ENCODE data around the gene KCNQ4. TPM values are rescaled to one million over a fixed set of nuclear protein-coding genes. Genes with fewer than 3 reads are reported as not detected.
A peak's percentile ranks its signal among the peaks of the same experiment; 100 is the strongest.

Gene KCNQ4
- total and polyA plus RNA-seq, 10 of the 15 experiments (the other 5 are each of a cell fraction or from before 2014, with no cell fraction given), result 0.04 to 0.18 (median 0.08) TPM; not detected in 2

DNA sequence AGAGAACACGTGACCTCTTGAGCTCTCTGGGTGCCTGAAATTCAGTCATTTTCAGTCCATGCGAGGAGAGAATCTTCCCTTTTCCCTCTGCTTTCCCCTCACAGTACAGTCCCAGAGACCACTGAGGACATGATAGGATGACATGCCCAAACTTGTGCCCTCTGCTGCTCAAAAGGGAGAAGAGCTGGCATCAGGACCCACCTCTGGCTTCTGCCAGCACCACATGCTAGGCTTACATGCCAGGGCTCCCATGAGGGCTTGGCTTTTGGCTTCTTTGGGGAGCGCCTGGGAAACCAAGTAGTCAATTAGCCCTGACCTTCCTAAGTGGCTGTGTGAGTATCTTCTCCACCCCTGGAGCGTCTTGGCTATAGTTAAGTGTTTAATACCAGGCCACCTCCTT is 13.8 kb upstream of the KCNQ4 start:
- Histone ChIP-seq H4K20me1 (ENCODE audit: control insufficient read depth, insufficient read depth) (no peaks in the 10 kb centered on the region), H3K9ac (ENCODE audit: control insufficient read depth, insufficient read depth, low read length) (no peak overlapping the region), H3K9me3 (replicated peaks; ENCODE audit: control insufficient read depth, insufficient read depth, low read length) (no peaks in the 10 kb centered on the region), H3K4me1 (ENCODE audit: control insufficient read depth, insufficient read depth, low read length) (peaks cover 6% of the 10 kb centered on the region), H3K79me2 (ENCODE audit: control insufficient read depth, insufficient read depth, low read length) (peaks cover 2% of the 10 kb centered on the region; the same call in 1 of the 2 replicates), H3K27me3 (replicated peaks in 1 of 2; ENCODE audit: control insufficient read depth in 2 of 2, insufficient read depth in 2 of 2, low read length in 1 of 2) (no peaks in the 10 kb centered on the region), H3K4me2 (ENCODE audit: control insufficient read depth, insufficient read depth) (no peak overlapping the region), H3K27ac (ENCODE audit: control insufficient read depth, insufficient read depth) (0 out of 2 replicates have a peak overlapping the region, but pooled peaks have one; percentile 4), H3K4me3 (no peak overlapping the region), H3K36me3 (ENCODE audit: control insufficient read depth in 2 of 2, insufficient read depth in 2 of 2, low read length in 1 of 2) (peaks cover 43 to 57% of the 10 kb centered on the region in 2 experiments), H2AFZ (ENCODE audit: control insufficient read depth, low read depth, low read length) (no peak overlapping the region)
- intact Hi-C loops (cut with micrococcal nuclease; ENCODE audit: unreplicated experiment) (loop anchor here (5.0 kb wide), 1 partner anchor 182 kb away; no protein-coding TSS in a partner anchor), in situ Hi-C loops (cut with MboI) (no loop called here)
- no TSS peak for BruUV-seq (replicated peaks)
- DNase-seq (ENCODE audit: low read depth, low spot score) (no peak), ATAC-seq (peak; percentile 52), FAIRE-seq (no peak)
- ChIA-PET POLR2A (no interaction called here), CTCF (interaction anchor here (0.7 to 8.9 kb wide), 8 partner anchors 13 to 182 kb away, joined by 3 to 254 read pairs (median 6); partner anchors contain the start of gene NFYC), RAD21 (ENCODE audit: unreplicated experiment) (interaction anchor here (1.0 to 6.5 kb wide), 2 partner anchors 17 to 79 kb away, joined by 3 to 86 read pairs; no protein-coding TSS in a partner anchor), SMC1A (ENCODE audit: uncharacterized antibody, unreplicated experiment) (interaction anchor here (0.8 to 7.5 kb wide), 5 partner anchors 16 to 159 kb away, joined by 3 to 111 read pairs (median 3); no protein-coding TSS in a partner anchor)
- TF ChIP-seq CTCF (IDR thresholded peaks at IDR 0.05 in 2 of 3, conservative IDR thresholded peaks at IDR 0.05 in 1 of 3; ENCODE audit: control insufficient read depth in 2 of 3, extremely low read depth in 1 of 3, insufficient read depth in 1 of 3, low read depth in 3 of 3, low read length in 3 of 3) (peak; percentile 7 to 20 (median 15); a peak in 3 of 6 replicates), EGR1 (IDR thresholded peaks at IDR 0.05; ENCODE audit: borderline replicate concordance in 1 of 2, low read depth in 2 of 2, low read length in 2 of 2) (no peak)
- WGBS (ENCODE audit: insufficient coverage, insufficient replicate concordance, low lambda C conversion rate, missing lambda C conversion rate), result 83% methylated on average over 4 of the region's 4 CpGs

All from GM12878 (cell line).